NT2/D1 (cell line): ENCODE measurements around the gene EMILIN1.

Experiments used
- DNase-seq: peaks from one replicate; pipeline ENCODE4 v3.0.0-alpha.2; 2011; ENCODE audit warnings: low read depth, low spot score
- H3K27me3 ChIP-seq: 2 replicates; pipeline ENCODE4 v1.6.0; 2011; ENCODE audit warnings: mild to moderate bottlenecking; ENCODE audit not compliant: insufficient read length, insufficient read depth
- H3K36me3 ChIP-seq: 2 replicates; pipeline ENCODE4 v1.6.1; 2011; ENCODE audit warnings: mild to moderate bottlenecking, low read length, mixed read lengths; ENCODE audit not compliant: insufficient read depth, insufficient read length
- H3K4me1 ChIP-seq: 2 replicates; pipeline ENCODE4 v1.5.1; 2011; ENCODE audit not compliant: insufficient read depth, insufficient read length
- H3K4me3 ChIP-seq: 2 replicates; pipeline ENCODE4 v1.5.1; 2011; ENCODE audit warnings: low read depth; ENCODE audit not compliant: insufficient read length
- H3K9ac ChIP-seq: 2 replicates; pipeline ENCODE4 v1.6.0; 2011; ENCODE audit warnings: low read depth; ENCODE audit not compliant: insufficient read length
- H3K9me3 ChIP-seq: 2 replicates; pipeline ENCODE4 v1.5.1; 2011; ENCODE audit warnings: mild to moderate bottlenecking, low read length; ENCODE audit not compliant: insufficient read depth
- SUZ12 ChIP-seq: IDR thresholded peaks from 2 replicates; pipeline ENCODE4 v1.6.1; 2011; ENCODE audit not compliant: insufficient read length, insufficient read depth; ENCODE audit errors: extremely low read depth
- YY1 ChIP-seq: IDR thresholded peaks from 2 replicates; pipeline ENCODE4 v1.6.1; 2011; ENCODE audit not compliant: insufficient read length, insufficient read depth
- ZNF274 ChIP-seq: IDR thresholded peaks from 2 replicates; pipeline ENCODE4 v1.6.1; 2011; ENCODE audit warnings: mild to moderate bottlenecking, low read depth, low read length

EMILIN1 gene

GRCh38 chr2:27092696-27093429 lies 14.4 kb downstream of the EMILIN1 start:
- no peaks in the 10 kb centered on the region for H3K9me3 ChIP-seq
- H3K36me3 ChIP-seq: no peaks in the 10 kb centered on the region
- DNase-seq: no peak
- H3K9ac ChIP-seq: no peak overlapping the region
- H3K4me1 ChIP-seq: peaks cover 9% of the 10 kb centered on the region
- TF ChIP-seq YY1: no peak
- H3K27me3 ChIP-seq: no peaks in the 10 kb centered on the region
- H3K4me3 ChIP-seq: no peak overlapping the region

GRCh38 chr2:27093430-27094352 lies 15.3 kb downstream of the EMILIN1 start:
- Histone ChIP-seq H3K4me1 (peaks cover 9% of the 10 kb centered on the region), H3K9ac (no peak overlapping the region), H3K9me3 (no peaks in the 10 kb centered on the region), H3K27me3 (no peaks in the 10 kb centered on the region), H3K36me3 (no peaks in the 10 kb centered on the region), H3K4me3 (no peak overlapping the region)
- DNase-seq: no peak
- TF ChIP-seq YY1: no peak
- no peak for TF ChIP-seq ZNF274
- no peak for TF ChIP-seq SUZ12

- Histone ChIP-seq H3K9me3 (no peaks in the 10 kb centered on the region), H3K27me3 (no peaks in the 10 kb centered on the region), H3K36me3 (no peaks in the 10 kb centered on the region), H3K9ac (no peak overlapping the region), H3K4me3 (no peak overlapping the region), H3K4me1 (peaks cover 9% of the 10 kb centered on the region)
- TF ChIP-seq SUZ12 (no peak), YY1 (no peak), ZNF274 (no peak)
- DNase-seq: no peak
Measured at GRCh38 chr2:27094353-27094984, 16.1 kb downstream of the EMILIN1 start.

GRCh38 chr2:27095427-27095744 lies 17.0 kb downstream of the EMILIN1 start:
- no peak overlapping the region for H3K9ac ChIP-seq
- TF ChIP-seq SUZ12 (no peak), ZNF274 (no peak), YY1 (no peak)
- H3K4me3 ChIP-seq: no peak overlapping the region
- H3K9me3 ChIP-seq: no peaks in the 10 kb centered on the region
- no peaks in the 10 kb centered on the region for H3K27me3 ChIP-seq
- no peaks in the 10 kb centered on the region for H3K36me3 ChIP-seq
- no peak for DNase-seq
- H3K4me1 ChIP-seq: peaks cover 11% of the 10 kb centered on the region

- no peak overlapping the region for H3K4me3 ChIP-seq
- no peaks in the 10 kb centered on the region for H3K36me3 ChIP-seq
- H3K27me3 ChIP-seq: no peaks in the 10 kb centered on the region
- H3K9ac ChIP-seq: no peak overlapping the region
- H3K9me3 ChIP-seq: no peaks in the 10 kb centered on the region
- H3K4me1 ChIP-seq: peaks cover 11% of the 10 kb centered on the region
- TF ChIP-seq ZNF274: no peak
- no peak for TF ChIP-seq YY1
- no peak for DNase-seq
Measured at GRCh38 chr2:27095745-27096651, 17.6 kb downstream of the EMILIN1 start.

GRCh38 chr2:27096748-27097297 lies 18.4 kb downstream of the EMILIN1 start:
- H3K27me3 ChIP-seq: no peaks in the 10 kb centered on the region
- H3K9me3 ChIP-seq: no peaks in the 10 kb centered on the region
- TF ChIP-seq SUZ12 (no peak), ZNF274 (no peak), YY1 (no peak)
- no peak overlapping the region for H3K9ac ChIP-seq
- no peaks in the 10 kb centered on the region for H3K36me3 ChIP-seq
- H3K4me1 ChIP-seq: peaks cover 13% of the 10 kb centered on the region
- no peak overlapping the region for H3K4me3 ChIP-seq
- DNase-seq: no peak
